Aorta (tissue), 5 donors: Measurements from ENCODE around the gene STMN1. TPM values are rescaled to one million over a fixed set of nuclear protein-coding genes. Genes with fewer than 3 reads are reported as not detected.

Source experiments
- ATAC-seq: fragments of 200-7000 bp; cut with Tn5 transposase; one replicate; pipeline ENCODE4 v1.9.1; 2022; ENCODE audit warnings: moderate library complexity; ENCODE audit not compliant: low FRiP score
- DNase-seq, 2 donors: peaks; one replicate each; pipeline ENCODE4 v3.0.0-alpha.2; 2020
- H3K27ac ChIP-seq, 2 donors: one replicate each; pipeline ENCODE4 v1.5.1; 2013; ENCODE audit warnings: low read length in 2 of 2, mild to moderate bottlenecking in 2 of 2, moderate library complexity in 2 of 2, control low read depth in 1 of 2, inconsistent platforms in 1 of 2, low read depth in 1 of 2
- H3K27me3 ChIP-seq, 2 donors: one replicate each; pipeline ENCODE4 v1.6.1; 2013; ENCODE audit warnings: control low read depth in 1 of 2, low read length in 1 of 2, mild to moderate bottlenecking in 1 of 2, moderate library complexity in 1 of 2; ENCODE audit not compliant: insufficient read depth in 2 of 2, control insufficient read depth in 1 of 2
- H3K36me3 ChIP-seq, 2 donors: one replicate each; pipeline ENCODE4 v1.6.1; 2013; ENCODE audit warnings: control low read depth in 1 of 2, low read length in 1 of 2, mild to moderate bottlenecking in 1 of 2; ENCODE audit not compliant: insufficient read depth in 2 of 2, control insufficient read depth in 1 of 2
- H3K4me1 ChIP-seq, 2 donors: one replicate each; pipeline ENCODE4 v1.6.1; 2013; ENCODE audit warnings: low read length in 2 of 2, control low read depth in 1 of 2, mild to moderate bottlenecking in 1 of 2, moderate library complexity in 1 of 2; ENCODE audit not compliant: insufficient read depth in 2 of 2, control insufficient read depth in 1 of 2
- H3K4me3 ChIP-seq, 2 donors: one replicate each; pipeline ENCODE4 v1.5.1; 2013; ENCODE audit warnings: low read length in 2 of 2, control low read depth in 1 of 2, mild to moderate bottlenecking in 1 of 2
- H3K9me3 ChIP-seq: one replicate; pipeline ENCODE4 v1.6.1; 2013; ENCODE audit warnings: mild to moderate bottlenecking, low read length; ENCODE audit not compliant: control insufficient read depth
- WGBS, 2 donors: extraction: QIAGEN DNeasy Blood & Tissue Kit; methylation state at CpG; one replicate each; pipeline ENCODE4 v1.1.7; 2013; 5-methylcytosine and 5-hydroxymethylcytosine counted together
- intact Hi-C, 2 donors: fragments of 100-400 bp; cut with DNase I; formaldehyde crosslinking; loops; one replicate each; pipeline versions ENCODE4 v1.14.2 to v1.15.0; 2022
- polyA plus RNA-seq, 2 donors: library from polyadenylated mRNA; stranded (reverse); fragments of 200-250 nt; gene quantifications; one replicate each; pipeline ENCODE4 v1.2.3, GENCODE V29; 2013
- total RNA-seq, 2 donors: library from RNA; stranded (reverse); fragmentation: NEBNext Ultra II Directional; extraction: Animal tissue kit (Norgen Biotek cat#: 25700); gene quantifications; one replicate each; pipeline ENCODE4 v1.2.1, GENCODE V29; 2021
- donor health status: healthy with polysubstance abuse.
- donor health status: Bipolar disorder and iron deficiency.
- donor health status: DM: no; HTN: no; CAD: no.
- donor health status: DM: no; HTN: no; CAD: no.
- donor health status: DM: yes; HTN: yes; CAD: no.

The STMN1 gene
- total and polyA plus RNA-seq, 4 donors, result 28.2 to 56.1 (median 36.1) TPM

DNA sequence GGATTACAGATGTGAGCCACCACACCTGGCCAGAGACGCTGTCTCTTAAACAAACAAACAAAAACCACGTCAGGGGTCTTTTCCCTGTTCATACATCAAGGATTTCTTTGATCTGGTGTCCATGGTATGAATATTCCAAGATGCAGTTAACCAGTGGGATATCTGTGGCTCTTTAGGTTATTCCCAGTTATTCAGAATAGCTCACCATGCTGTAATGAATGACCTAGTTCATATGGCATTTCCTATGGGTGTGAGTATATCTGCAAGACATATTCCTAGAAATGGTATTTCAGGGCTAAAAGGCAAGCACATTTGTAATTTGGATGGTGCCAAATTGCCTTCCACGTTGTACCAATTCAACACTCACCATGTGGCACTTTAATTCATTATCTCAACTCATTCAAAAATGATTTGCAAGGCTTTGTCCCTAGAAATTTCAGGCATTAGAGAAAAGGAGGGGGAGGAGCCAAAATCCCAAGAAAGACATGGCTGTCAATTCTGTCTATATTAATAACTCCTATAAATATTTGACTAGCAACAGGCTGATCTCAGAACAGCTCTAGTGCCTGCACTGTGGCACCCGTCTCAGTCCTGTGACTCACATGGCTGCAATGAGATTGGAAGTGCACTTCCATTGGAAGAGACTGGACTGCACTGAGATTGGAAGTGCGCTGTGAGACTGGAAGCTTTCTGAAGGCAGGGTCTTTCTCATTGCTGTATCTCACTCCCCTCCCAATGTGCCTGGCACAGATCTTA is 6.0 kb upstream of the STMN1 start:
- DNase-seq, result no peak
- 51 to 56% methylated on average over 5 of the region's 5 CpGs for WGBS, 2 donors
- H3K27ac ChIP-seq, result no peak overlapping the region
- H3K36me3 ChIP-seq, result no peaks in the 10 kb centered on the region
- H3K27me3 ChIP-seq, result no peaks in the 10 kb centered on the region
- no peaks in the 10 kb centered on the region for H3K9me3 ChIP-seq
- H3K4me1 ChIP-seq, result no peaks in the 10 kb centered on the region
- H3K4me3 ChIP-seq, result no peak overlapping the region
- intact Hi-C loops, result no loop called here
- no peak for ATAC-seq

DNA sequence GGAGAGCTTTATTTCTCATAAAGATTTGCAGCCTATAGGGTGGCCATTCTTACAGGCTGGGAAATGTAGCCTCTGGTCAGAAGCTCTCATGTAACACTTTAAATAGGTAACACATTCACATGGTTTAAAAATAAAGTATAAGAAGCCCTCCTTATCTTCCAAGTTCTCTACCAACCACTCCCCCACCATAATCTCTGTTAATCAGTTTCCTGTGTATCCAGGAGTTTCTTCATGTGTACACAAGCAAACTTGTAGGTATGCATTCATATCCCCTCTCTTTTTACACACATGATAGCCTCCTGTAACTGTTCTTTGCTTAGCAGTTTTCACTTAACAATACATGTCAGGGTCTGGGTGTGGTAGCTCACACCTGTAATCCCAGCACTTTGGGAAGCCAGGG is 4.9 kb upstream of the STMN1 start:
- no peaks in the 10 kb centered on the region for H3K9me3 ChIP-seq
- no peak overlapping the region for H3K27ac ChIP-seq
- H3K27me3 ChIP-seq, result no peaks in the 10 kb centered on the region
- ATAC-seq (no peak), DNase-seq (no peak)
- intact Hi-C loops, result no loop called here
- no peaks in the 10 kb centered on the region for H3K36me3 ChIP-seq
- H3K4me3 ChIP-seq, result no peak overlapping the region
- H3K4me1 ChIP-seq, result no peaks in the 10 kb centered on the region

DNA sequence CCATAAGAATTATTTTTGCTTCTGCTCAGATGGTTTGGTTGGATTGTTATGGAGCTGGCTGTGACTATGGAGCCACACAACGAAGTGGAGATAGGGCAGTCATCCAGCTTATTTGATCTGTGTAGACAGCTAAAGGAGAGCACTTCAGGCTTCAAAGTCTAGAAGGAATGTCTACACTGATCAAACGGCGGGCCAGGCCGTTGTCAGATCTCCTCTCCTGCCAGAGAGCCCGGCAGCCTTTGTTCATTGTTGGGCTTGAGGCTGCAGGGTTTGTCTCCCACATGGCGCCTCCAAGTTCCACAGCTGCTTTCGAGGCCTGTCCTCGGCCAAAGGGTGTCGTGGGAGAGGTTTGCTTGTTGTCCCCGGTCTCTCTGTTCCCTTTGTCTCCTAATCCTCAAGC is 2.8 kb upstream of the STMN1 start:
- DNase-seq (no peak), ATAC-seq (no peak)
- no peak overlapping the region for H3K4me3 ChIP-seq
- H3K4me1 ChIP-seq, result no peaks in the 10 kb centered on the region
- no peaks in the 10 kb centered on the region for H3K27me3 ChIP-seq
- H3K36me3 ChIP-seq, result no peaks in the 10 kb centered on the region
- no peak overlapping the region for H3K27ac ChIP-seq
- H3K9me3 ChIP-seq, result no peaks in the 10 kb centered on the region
- intact Hi-C loops, result no loop called here
- WGBS, 2 donors, result 53 to 64% methylated on average over 10 of the region's 10 CpGs

DNA sequence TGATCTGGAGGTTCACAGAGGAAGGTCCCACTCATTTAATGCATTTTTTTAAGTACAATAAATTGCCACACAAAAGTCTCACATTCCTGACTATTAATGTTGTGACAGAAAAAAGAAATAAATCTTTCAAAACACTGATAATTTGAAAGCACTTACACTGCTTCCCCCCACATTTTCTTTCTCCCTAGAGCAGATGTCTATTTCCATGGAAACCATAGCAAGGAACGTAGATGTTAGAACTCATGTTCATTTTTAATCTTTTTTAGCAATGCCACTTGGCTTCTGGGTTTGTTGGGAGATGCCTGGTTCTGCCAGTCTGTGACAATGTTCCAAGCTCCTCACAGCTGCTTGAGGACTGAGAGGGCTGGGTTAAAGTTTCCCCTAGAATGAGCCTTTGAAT is 1.9 kb upstream of the STMN1 start:
- WGBS, 2 donors, result 60 to 65% methylated on average over 1 of the region's 1 CpG
- DNase-seq, result no peak
- H3K27ac ChIP-seq, result no peak overlapping the region
- H3K9me3 ChIP-seq, result no peaks in the 10 kb centered on the region
- intact Hi-C loops, result no loop called here
- no peak for ATAC-seq
- no peak overlapping the region for H3K4me3 ChIP-seq
- H3K36me3 ChIP-seq, result no peaks in the 10 kb centered on the region
- no peaks in the 10 kb centered on the region for H3K27me3 ChIP-seq
- no peaks in the 10 kb centered on the region for H3K4me1 ChIP-seq

DNA sequence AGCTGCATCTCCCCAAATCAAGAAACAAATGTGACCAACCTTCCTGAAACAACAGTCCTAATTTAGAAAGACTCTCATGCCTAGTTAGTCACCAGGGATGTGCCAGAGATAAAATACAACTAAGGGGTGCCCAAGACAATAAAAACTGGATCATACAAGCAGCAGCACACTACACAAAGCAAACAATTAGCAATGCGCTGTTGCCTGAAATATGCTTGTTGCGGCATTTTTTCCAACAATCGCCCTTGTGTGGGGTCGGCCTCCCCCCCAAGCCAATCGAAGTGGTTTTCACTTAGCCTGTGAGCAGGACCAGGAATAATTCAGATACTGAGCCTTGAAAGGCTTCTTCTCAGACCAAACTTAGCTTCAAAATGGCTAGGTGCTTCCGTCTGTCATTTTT is 1.4 kb upstream of the STMN1 start:
- Histone ChIP-seq H3K4me1 (no peaks in the 10 kb centered on the region), H3K36me3 (no peaks in the 10 kb centered on the region), H3K27ac (no peak overlapping the region), H3K4me3 (no peak overlapping the region), H3K9me3 (no peaks in the 10 kb centered on the region), H3K27me3 (no peaks in the 10 kb centered on the region)
- 80 to 82% methylated on average over 6 of the region's 6 CpGs for WGBS, 2 donors
- ATAC-seq (no peak), DNase-seq (no peak)
- intact Hi-C loops, result loop anchor here in 1 of 2 donors (2.0 kb wide), 1 partner anchor 15 kb away; no protein-coding TSS in a partner anchor

DNA sequence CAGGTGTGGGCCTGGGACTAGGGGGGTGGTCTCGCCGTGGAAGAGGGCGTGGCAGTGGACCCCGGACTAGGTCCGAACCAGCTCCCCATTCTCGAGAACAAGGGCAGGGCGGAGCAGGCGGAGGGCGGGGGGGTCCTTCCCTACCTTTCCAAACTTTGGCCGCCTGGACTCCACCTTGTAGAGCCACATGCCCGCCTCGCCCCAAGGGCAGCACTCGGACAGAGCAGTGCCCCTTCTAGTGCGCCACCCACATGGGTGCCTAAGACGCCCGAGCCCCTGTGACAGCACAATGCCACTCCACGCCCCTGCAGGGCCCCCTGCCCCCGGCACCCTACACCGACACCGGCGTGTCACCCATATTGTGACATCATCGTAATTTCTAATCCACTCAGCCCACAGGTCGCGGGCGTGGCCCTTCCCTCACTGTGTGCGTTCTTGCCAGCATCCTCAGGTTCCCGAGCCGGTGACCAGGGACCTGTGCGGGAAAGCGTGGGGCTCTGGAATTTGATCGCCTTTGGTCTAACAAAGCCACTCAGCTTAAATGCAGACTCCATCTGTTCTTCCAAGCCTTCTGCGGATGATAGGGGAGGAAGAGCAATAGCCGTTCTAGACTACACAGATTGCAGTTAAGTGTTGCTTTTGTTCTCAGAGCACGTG is 553 bp upstream of the STMN1 start:
- intact Hi-C loops, result loop anchor here in 1 of 2 donors (2.0 kb wide), 1 partner anchor 16 kb away; no protein-coding TSS in a partner anchor
- peak; percentile 13 for ATAC-seq
- no peaks in the 10 kb centered on the region for H3K36me3 ChIP-seq
- H3K4me3 ChIP-seq, result peak overlapping the region; percentile 18 to 35
- H3K4me1 ChIP-seq, result no peaks in the 10 kb centered on the region
- 5 to 6% methylated on average over 32 to 34 of the region's 34 CpGs for WGBS, 2 donors
- no peaks in the 10 kb centered on the region for H3K27me3 ChIP-seq
- H3K27ac ChIP-seq, result peak overlapping the region in 1 of 2 donors; percentile 25
- H3K9me3 ChIP-seq, result no peaks in the 10 kb centered on the region
- peak in 1 of 2 donors; percentile 79 for DNase-seq

DNA sequence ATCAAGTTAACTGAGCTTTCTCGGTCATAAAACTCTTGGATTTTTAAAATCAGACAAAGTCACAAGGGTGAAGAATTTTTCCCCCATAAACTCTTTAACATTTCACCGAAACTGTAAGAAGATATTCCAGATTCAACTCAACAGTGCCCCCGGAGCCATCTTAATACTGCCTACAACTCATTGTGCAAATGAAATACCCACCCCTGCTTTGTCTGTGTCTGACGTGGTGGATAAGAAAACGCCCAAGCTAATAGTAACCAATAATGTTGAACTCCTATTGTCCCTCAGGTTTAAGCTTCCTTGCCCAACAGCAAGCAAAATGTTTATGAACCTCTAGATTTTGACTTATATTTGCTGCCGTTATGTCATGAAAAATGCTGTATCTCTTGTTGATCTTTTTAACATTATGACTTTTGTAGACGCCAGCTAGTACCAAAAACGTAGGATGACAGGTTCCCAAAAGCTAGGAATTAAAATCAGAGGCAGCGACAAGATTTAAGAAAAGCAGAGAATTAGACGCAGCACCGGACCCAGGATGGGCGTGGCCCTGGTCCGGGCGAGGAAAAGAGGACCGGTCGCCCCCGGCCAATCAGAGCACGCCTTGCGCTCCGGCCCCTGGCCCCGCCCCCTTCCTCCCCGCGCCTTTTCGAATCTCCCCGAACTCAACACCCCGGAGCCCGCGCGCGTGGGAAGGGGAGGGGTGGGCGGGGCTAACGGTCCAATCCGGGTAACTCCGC is 1.1 kb downstream of the STMN1 start:
- 1% methylated on average over 30 to 34 of the region's 34 CpGs for WGBS, 2 donors
- DNase-seq (peak; percentile 97 to 99), ATAC-seq (peak; percentile 97)
- peaks cover 0 to 3% of the 10 kb centered on the region in 2 donors for H3K36me3 ChIP-seq
- peak overlapping the region in 1 of 2 donors; percentile 37 for H3K27ac ChIP-seq
- intact Hi-C loops, result loop anchor here in 1 of 2 donors (2.0 kb wide), 1 partner anchor 94 kb away; the partner anchor contains the start of gene PAFAH2
- no peaks in the 10 kb centered on the region for H3K9me3 ChIP-seq
- H3K27me3 ChIP-seq, result no peaks in the 10 kb centered on the region
- peak overlapping the region; percentile 82 to 86 for H3K4me3 ChIP-seq
- no peaks in the 10 kb centered on the region for H3K4me1 ChIP-seq

DNA sequence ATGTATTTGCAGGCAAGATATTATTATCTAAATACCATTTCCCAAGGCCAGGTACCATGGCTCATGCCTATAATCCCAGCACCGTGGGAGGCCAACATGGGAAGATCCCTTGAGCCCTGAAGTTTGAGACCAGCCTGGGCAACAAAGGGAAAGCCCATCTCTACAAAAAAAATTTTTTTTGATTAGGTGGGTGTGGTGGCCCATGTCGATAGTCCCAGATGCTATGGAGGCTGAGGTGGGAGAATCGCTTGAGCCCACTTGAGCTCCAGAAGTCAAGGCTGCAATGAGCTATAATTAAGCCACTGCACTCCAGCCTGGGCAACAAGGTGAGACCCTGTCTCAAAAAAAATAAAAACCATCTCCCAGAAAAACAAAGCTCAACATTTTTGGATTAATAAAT is 2.2 kb downstream of the STMN1 start:
- Histone ChIP-seq H3K9me3 (no peaks in the 10 kb centered on the region), H3K27me3 (no peaks in the 10 kb centered on the region), H3K36me3 (peaks cover 0 to 8% of the 10 kb centered on the region in 2 donors), H3K27ac (no peak overlapping the region), H3K4me3 (no peak overlapping the region), H3K4me1 (no peaks in the 10 kb centered on the region)
- intact Hi-C loops, result loop anchor here in 1 of 2 donors (2.0 kb wide), 1 partner anchor 95 kb away; the partner anchor contains the start of gene PAFAH2
- WGBS, 2 donors, result 52 to 53% methylated on average over 3 of the region's 3 CpGs
- no peak for ATAC-seq
- no peak for DNase-seq
